Smooth muscle cell (in vitro differentiated cells): ENCODE results near the gene RAB37. TPM values are rescaled to one million over a fixed set of nuclear protein-coding genes. Genes with fewer than 3 reads are reported as not detected.

Experiments used
- DNase-seq: peaks from one replicate; lab custom pipeline; 2025; ENCODE audit not compliant: unreplicated experiment; lab: John Stamatoyannopoulos, UW
- H2AFZ ChIP-seq: fragments of 200-600 bp; sonication (generic); 2 replicates; pipeline ENCODE4 v1.6.0; 2016; ENCODE audit warnings: antibody characterized with exemption, low read depth, mild to moderate bottlenecking
- H3F3A ChIP-seq: fragments of 200-600 bp; sonication (generic); 2 replicates; pipeline ENCODE4 v1.6.0; 2017; ENCODE audit warnings: antibody characterized with exemption, low read depth
- H3K27ac ChIP-seq: fragments of 200-600 bp; sonication (generic); 2 replicates; pipeline ENCODE4 v1.5.1; 2016; ENCODE audit warnings: low read depth, mild to moderate bottlenecking
- H3K27me3 ChIP-seq: fragments of 200-600 bp; sonication (generic); 2 replicates; pipeline ENCODE4 v1.6.1; 2016; ENCODE audit warnings: low read depth, mild to moderate bottlenecking
- H3K36me3 ChIP-seq: fragments of 200-600 bp; sonication (generic); 2 replicates; pipeline ENCODE4 v1.5.1; 2016; ENCODE audit warnings: low read depth
- H3K4me1 ChIP-seq: fragments of 200-600 bp; sonication (generic); 2 replicates; pipeline ENCODE4 v1.5.1; 2016; ENCODE audit warnings: low read depth
- H3K4me2 ChIP-seq: fragments of 200-600 bp; sonication (generic); 2 replicates; pipeline ENCODE4 v1.6.0; 2016; ENCODE audit warnings: mild to moderate bottlenecking
- H3K4me3 ChIP-seq: fragments of 200-600 bp; sonication (generic); 2 replicates; pipeline ENCODE4 v1.5.1; 2016; ENCODE audit warnings: mild to moderate bottlenecking
- H3K79me2 ChIP-seq: fragments of 200-600 bp; sonication (generic); 2 replicates; pipeline ENCODE4 v1.6.0; 2016; ENCODE audit warnings: low read depth, mild to moderate bottlenecking
- H3K9ac ChIP-seq: fragments of 200-600 bp; sonication (generic); 2 replicates; pipeline ENCODE4 v1.6.0; 2016; ENCODE audit warnings: low read depth
- H3K9me3 ChIP-seq: fragments of 200-600 bp; sonication (generic); replicated peaks from 2 replicates; pipeline ENCODE4 v1.5.1; 2016; ENCODE audit warnings: low read depth
- H4K20me1 ChIP-seq: fragments of 200-600 bp; sonication (generic); 2 replicates; pipeline ENCODE4 v1.6.0; 2016; ENCODE audit warnings: low read depth
- CTCF ChIP-seq: fragments of 200-600 bp; sonication (generic); IDR thresholded peaks from 2 replicates; pipeline ENCODE4 v1.5.1; 2017; ENCODE audit warnings: borderline replicate concordance, mild to moderate bottlenecking, antibody characterized with exemption; ENCODE audit not compliant: insufficient read depth, poor library complexity, severe bottlenecking
- WGBS: methylation state at CpG from one replicate; pipeline ENCODE4 v1.1.7; 2016; ENCODE audit warnings: low lambda C conversion rate; 5-methylcytosine and 5-hydroxymethylcytosine counted together
- polyA plus RNA-seq: library from polyadenylated mRNA; unstranded; fragments of >200 nt; fragmentation: Nextera tagmentation; extraction: Ambion mirVana; gene quantifications from 2 replicates; pipeline ENCODE4 v1.2.1, GENCODE V29; 2016
- total RNA-seq: library from RNA; depleted of rRNA; stranded (reverse); fragments of >200 nt; gene quantifications from 2 replicates; pipeline ENCODE4 v1.2.3, GENCODE V29; 2014

RAB37 gene
- total and polyA plus RNA-seq, 2 experiments from 2014 or later: 0.16 TPM; not detected in 1

- H3K9ac ChIP-seq: no peak overlapping the region
- H3K9me3 ChIP-seq: no peaks in the 10 kb centered on the region
- TF ChIP-seq CTCF: no peak
- peaks cover 38% of the 10 kb centered on the region for H3K27me3 ChIP-seq
- H3K27ac ChIP-seq: no peak overlapping the region
- H3K79me2 ChIP-seq: no peaks in the 10 kb centered on the region
- H3K36me3 ChIP-seq: no peaks in the 10 kb centered on the region
- H2AFZ ChIP-seq: no peak overlapping the region
- no peak overlapping the region for H3K4me2 ChIP-seq
- WGBS: 83% methylated on average over 11 of the region's 12 CpGs
- H3K4me3 ChIP-seq: no peak overlapping the region
- no peak for DNase-seq
- H3K4me1 ChIP-seq: no peaks in the 10 kb centered on the region
- H4K20me1 ChIP-seq: no peaks in the 10 kb centered on the region
- no peaks in the 10 kb centered on the region for H3F3A ChIP-seq
Observed at GRCh38 chr17:74732042-74732867, 4.8 kb upstream of the RAB37 start.

- 83% methylated on average over 6 of the region's 9 CpGs for WGBS
Observed at GRCh38 chr17:74733365-74734122, 3.5 kb upstream of the RAB37 start.

GRCh38 chr17:74734256-74734655, 2.8 kb upstream of the RAB37 start:
- no peaks in the 10 kb centered on the region for H3F3A ChIP-seq
- no peak for TF ChIP-seq CTCF
- WGBS: 98% methylated on average over 3 of the region's 3 CpGs
- H3K79me2 ChIP-seq: no peaks in the 10 kb centered on the region
- H3K9ac ChIP-seq: no peak overlapping the region
- no peaks in the 10 kb centered on the region for H4K20me1 ChIP-seq
- no peak overlapping the region for H3K4me2 ChIP-seq
- no peaks in the 10 kb centered on the region for H3K9me3 ChIP-seq
- no peaks in the 10 kb centered on the region for H3K36me3 ChIP-seq
- H3K4me1 ChIP-seq: no peaks in the 10 kb centered on the region
- peaks cover 57% of the 10 kb centered on the region for H3K27me3 ChIP-seq
- no peak overlapping the region for H3K4me3 ChIP-seq
- no peak for DNase-seq
- no peak overlapping the region for H3K27ac ChIP-seq
- H2AFZ ChIP-seq: no peak overlapping the region

More at GRCh38 chr17:74733365-74734122, 3.5 kb upstream of the RAB37 start:
- no peak overlapping the region for H3K9ac ChIP-seq
- H3K4me3 ChIP-seq: no peak overlapping the region
- DNase-seq: no peak
- peaks cover 51% of the 10 kb centered on the region for H3K27me3 ChIP-seq
- no peak overlapping the region for H3K27ac ChIP-seq
- no peak overlapping the region for H2AFZ ChIP-seq
- no peaks in the 10 kb centered on the region for H3K4me1 ChIP-seq
- no peaks in the 10 kb centered on the region for H3K9me3 ChIP-seq
- H4K20me1 ChIP-seq: no peaks in the 10 kb centered on the region
- no peak for TF ChIP-seq CTCF
- no peaks in the 10 kb centered on the region for H3F3A ChIP-seq
- H3K79me2 ChIP-seq: no peaks in the 10 kb centered on the region
- no peaks in the 10 kb centered on the region for H3K36me3 ChIP-seq
- H3K4me2 ChIP-seq: no peak overlapping the region
